Erythroblast (primary cell): Measurements from ENCODE around the gene PLA2G5.

Experiments
- GATA1 ChIP-seq: IDR thresholded peaks from 2 replicates; pipeline ENCODE4 v1.6.1; 2011; ENCODE audit warnings: low read depth, mild to moderate bottlenecking, control low read depth, low read length, moderate library complexity
- POLR2A ChIP-seq: IDR thresholded peaks from 2 replicates; pipeline ENCODE4 v1.6.1; 2011; ENCODE audit warnings: mild to moderate bottlenecking, low read length

DNA sequence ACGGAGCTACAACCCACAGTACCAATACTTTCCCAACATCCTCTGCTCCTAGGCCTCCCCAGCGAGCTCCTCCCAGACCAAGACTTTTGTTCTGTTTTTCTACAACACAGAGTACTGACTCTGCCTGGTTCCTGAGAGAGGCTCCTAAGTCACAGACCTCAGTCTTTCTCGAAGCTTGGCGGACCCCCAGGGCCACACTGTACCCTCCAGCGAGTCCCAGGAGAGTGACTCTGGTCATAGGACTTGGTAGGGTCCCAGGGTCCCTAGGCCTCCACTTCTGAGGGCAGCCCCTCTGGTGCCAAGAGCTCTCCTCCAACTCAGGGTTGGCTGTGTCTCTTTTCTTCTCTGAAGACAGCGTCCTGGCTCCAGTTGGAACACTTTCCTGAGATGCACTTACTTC, 20.6 kb downstream of the PLA2G5 start:
- no peak for TF ChIP-seq POLR2A
- no peak for TF ChIP-seq GATA1
